HG03442 (cell line): ENCODE results near the gene ZNF432.
"Not testable (repeated sequence)": the region's sequence is repeated elsewhere in the genome, so short reads cannot be mapped to it uniquely, and the experiment has no call there.

Source experiments
- ATAC-seq: cut with Tn5 transposase; IDR thresholded peaks from one replicate; pipeline ENCODE4 v1.9.1; 2021; ENCODE audit warnings: mild to moderate bottlenecking, moderate library complexity; ENCODE audit not compliant: unreplicated experiment

The ZNF432 gene

GRCh38 chr19:52048555-52049501 lies at the start of gene ZNF432:
ZNF432 (minus strand) TSS chr19:52048838; CDS start chr19:52046868, 1,970 bp downstream.
- ATAC-seq = peak; percentile 87

- not testable (repeated sequence) for ATAC-seq
Observed at GRCh38 chr19:52096416-52096815, 47.8 kb upstream of the ZNF432 start.

- peak; percentile 78 for ATAC-seq
Observed at GRCh38 chr19:52095172-52096014, 46.8 kb upstream of the ZNF432 start, which contains the start of gene ZNF841. ZNF841 (minus strand) TSS chr19:52095765; CDS start chr19:52084801, 10,964 bp downstream.

- no peak for ATAC-seq
Observed at GRCh38 chr19:52094526-52095130, 46.0 kb upstream of the ZNF432 start.

GRCh38 chr19:52086481-52086880 lies 37.8 kb upstream of the ZNF432 start:
- ATAC-seq = no peak

GRCh38 chr19:52070496-52070895 lies 21.9 kb upstream of the ZNF432 start:
- no peak for ATAC-seq

GRCh38 chr19:52069653-52070052 lies 21.0 kb upstream of the ZNF432 start:
- ATAC-seq = no peak

GRCh38 chr19:52066258-52066863 lies 17.7 kb upstream of the ZNF432 start:
- no peak for ATAC-seq

GRCh38 chr19:52065399-52065798 lies 16.8 kb upstream of the ZNF432 start:
- no peak for ATAC-seq

- ATAC-seq = not testable (repeated sequence)
Observed at GRCh38 chr19:52056480-52056879, 7.8 kb upstream of the ZNF432 start.

GRCh38 chr19:52051736-52052135 lies 3.1 kb upstream of the ZNF432 start:
- not testable (repeated sequence) for ATAC-seq

- no peak for ATAC-seq
Observed at GRCh38 chr19:52039169-52039568, 9.5 kb downstream of the ZNF432 start.

- no peak for ATAC-seq
Observed at GRCh38 chr19:52034051-52034728, 14.4 kb downstream of the ZNF432 start.

GRCh38 chr19:52028780-52029123 lies 19.9 kb downstream of the ZNF432 start:
- ATAC-seq = peak; percentile 20

- peak; percentile 85 for ATAC-seq
Observed at GRCh38 chr19:52028027-52028779, 20.4 kb downstream of the ZNF432 start, which contains the start of gene ZNF614. ZNF614 (minus strand) TSS chr19:52028379; CDS start chr19:52025745, 2,634 bp downstream.

- not testable (repeated sequence) for ATAC-seq
Observed at GRCh38 chr19:52026255-52026990, 22.2 kb downstream of the ZNF432 start.

- not testable (repeated sequence) for ATAC-seq
Observed at GRCh38 chr19:52024478-52024877, 24.2 kb downstream of the ZNF432 start.

GRCh38 chr19:52022193-52022592 lies 26.4 kb downstream of the ZNF432 start:
- no peak for ATAC-seq

- no peak for ATAC-seq
Observed at GRCh38 chr19:52020506-52020905, 28.1 kb downstream of the ZNF432 start.
